ENCODE results near the gene CSTF2. TPM values are rescaled to one million over a fixed set of nuclear protein-coding genes. Genes with fewer than 3 reads are reported as not detected.
A peak's percentile ranks its signal among the peaks of the same experiment; 100 is the strongest.

The CSTF2 gene
- total and polyA plus RNA-seq, 2 donors from 2014 or later: 8.8 to 14.4 TPM

DNA sequence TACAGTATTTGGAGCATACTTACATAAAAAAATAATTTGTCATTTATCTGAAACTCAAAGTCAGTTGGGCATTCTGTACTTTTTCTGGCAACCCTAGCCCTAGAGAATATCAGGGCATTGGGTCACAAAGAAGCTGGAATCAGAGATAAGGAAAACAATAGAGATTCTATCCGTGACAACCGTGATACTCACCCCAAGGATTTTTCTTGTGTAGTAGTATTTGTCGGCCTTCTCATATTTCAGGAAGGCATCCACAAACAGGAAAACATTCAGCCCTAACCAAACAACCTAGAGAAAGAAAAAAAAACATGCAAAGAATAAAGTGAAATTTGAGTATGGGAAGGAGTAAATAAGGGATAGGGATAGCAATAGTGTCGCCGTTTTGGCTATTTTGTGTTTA, 50.3 kb downstream of the CSTF2 start:
- Histone ChIP-seq H3K36me3 (ENCODE audit: control insufficient read depth in 2 of 3, insufficient read depth in 3 of 3, low read length in 3 of 3) (no peaks in the 10 kb centered on the region), H3K4me3 (ENCODE audit: low read length in 3 of 3) (no peak overlapping the region), H3K4me1 (ENCODE audit: control insufficient read depth in 2 of 3, insufficient read depth in 2 of 3, low read depth in 1 of 3, low read length in 3 of 3) (no peaks in the 10 kb centered on the region), H3K27me3 (ENCODE audit: control insufficient read depth, insufficient read depth, low read length) (no peaks in the 10 kb centered on the region), H3K9me3 (ENCODE audit: control insufficient read depth in 2 of 3, insufficient read depth in 1 of 3, low read length in 3 of 3) (no peaks in the 10 kb centered on the region), H3K27ac (ENCODE audit: low read depth in 2 of 2, low read length in 2 of 2) (no peak overlapping the region), H3K9ac (ENCODE audit: low read length in 3 of 3) (no peak overlapping the region)
- FAIRE-seq (no peak), DNase-seq (peak in 1 of 5 donors; percentile 3)
- TF ChIP-seq, protein P1, sequence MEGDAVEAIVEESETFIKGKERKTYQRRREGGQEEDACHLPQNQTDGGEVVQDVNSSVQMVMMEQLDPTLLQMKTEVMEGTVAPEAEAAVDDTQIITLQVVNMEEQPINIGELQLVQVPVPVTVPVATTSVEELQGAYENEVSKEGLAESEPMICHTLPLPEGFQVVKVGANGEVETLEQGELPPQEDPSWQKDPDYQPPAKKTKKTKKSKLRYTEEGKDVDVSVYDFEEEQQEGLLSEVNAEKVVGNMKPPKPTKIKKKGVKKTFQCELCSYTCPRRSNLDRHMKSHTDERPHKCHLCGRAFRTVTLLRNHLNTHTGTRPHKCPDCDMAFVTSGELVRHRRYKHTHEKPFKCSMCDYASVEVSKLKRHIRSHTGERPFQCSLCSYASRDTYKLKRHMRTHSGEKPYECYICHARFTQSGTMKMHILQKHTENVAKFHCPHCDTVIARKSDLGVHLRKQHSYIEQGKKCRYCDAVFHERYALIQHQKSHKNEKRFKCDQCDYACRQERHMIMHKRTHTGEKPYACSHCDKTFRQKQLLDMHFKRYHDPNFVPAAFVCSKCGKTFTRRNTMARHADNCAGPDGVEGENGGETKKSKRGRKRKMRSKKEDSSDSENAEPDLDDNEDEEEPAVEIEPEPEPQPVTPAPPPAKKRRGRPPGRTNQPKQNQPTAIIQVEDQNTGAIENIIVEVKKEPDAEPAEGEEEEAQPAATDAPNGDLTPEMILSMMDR (IDR thresholded peaks at IDR 0.05; ENCODE audit: borderline replicate concordance, extremely low read depth, insufficient read depth): no peak
- intact Hi-C loops (cut with DNase I): no loop called here

- H3K36me3 ChIP-seq (ENCODE audit: control insufficient read depth in 2 of 3, insufficient read depth in 3 of 3, low read length in 3 of 3): no peaks in the 10 kb centered on the region
- no peaks in the 10 kb centered on the region for H3K27me3 ChIP-seq (ENCODE audit: control insufficient read depth, insufficient read depth, low read length)
- H3K9ac ChIP-seq (ENCODE audit: low read length in 3 of 3): no peak overlapping the region
- no peak overlapping the region for H3K27ac ChIP-seq (ENCODE audit: low read depth in 2 of 2, low read length in 2 of 2)
- no peak overlapping the region for H3K4me3 ChIP-seq (ENCODE audit: low read length in 3 of 3)
- no peaks in the 10 kb centered on the region for H3K9me3 ChIP-seq (ENCODE audit: control insufficient read depth in 2 of 3, insufficient read depth in 1 of 3, low read length in 3 of 3)
- intact Hi-C loops (cut with DNase I): no loop called here
- FAIRE-seq (no peak), DNase-seq (no peak)
- TF ChIP-seq, protein P1 (IDR thresholded peaks at IDR 0.05; ENCODE audit: borderline replicate concordance, extremely low read depth, insufficient read depth): no peak
- no peaks in the 10 kb centered on the region for H3K4me1 ChIP-seq (ENCODE audit: control insufficient read depth in 2 of 3, insufficient read depth in 2 of 3, low read depth in 1 of 3, low read length in 3 of 3)
Measured at GRCh38 chrX:100871594-100872560, 51.7 kb downstream of the CSTF2 start.

GRCh38 chrX:100874325-100874724, 54.1 kb downstream of the CSTF2 start, which contains the start of gene NOX1:
NOX1 (minus strand) TSS chrX:100874359; CDS start chrX:100874139, 220 bp downstream.
- intact Hi-C loops (cut with DNase I): no loop called here
- FAIRE-seq (no peak), DNase-seq (no peak)
- H3K27me3 ChIP-seq (ENCODE audit: control insufficient read depth, insufficient read depth, low read length): no peaks in the 10 kb centered on the region
- no peak within 1 kb of the TSS for H3K9ac ChIP-seq (ENCODE audit: low read length in 3 of 3)
- no peak within 1 kb of the TSS for H3K27ac ChIP-seq (ENCODE audit: low read depth in 2 of 2, low read length in 2 of 2)
- no peaks in the 10 kb centered on the region for H3K4me1 ChIP-seq (ENCODE audit: control insufficient read depth in 2 of 3, insufficient read depth in 2 of 3, low read depth in 1 of 3, low read length in 3 of 3)
- H3K4me3 ChIP-seq (ENCODE audit: low read length in 3 of 3): no peak within 1 kb of the TSS
- no peaks in the 10 kb centered on the region for H3K9me3 ChIP-seq (ENCODE audit: control insufficient read depth in 2 of 3, insufficient read depth in 1 of 3, low read length in 3 of 3)
- no peaks in the 10 kb centered on the region for H3K36me3 ChIP-seq (ENCODE audit: control insufficient read depth in 2 of 3, insufficient read depth in 3 of 3, low read length in 3 of 3)
- TF ChIP-seq, protein P1 (IDR thresholded peaks at IDR 0.05; ENCODE audit: borderline replicate concordance, extremely low read depth, insufficient read depth): no peak
